GM23338 (cell line): Measurements from ENCODE around the gene ARL13A.

ENCODE experiments used
- CREB1 ChIP-seq: fragments of 250-450 bp; sonication (Bioruptor Pico); IDR thresholded peaks from 2 replicates; pipeline ENCODE4 v1.5.0; 2020; ENCODE audit warnings: low read depth, mild to moderate bottlenecking, moderate library complexity
- CTCF ChIP-seq, 2 experiments: fragments of 200-600 bp in 1 of 2; sonication (generic) in 1 of 2; conservative IDR thresholded peaks; 2 replicates each; pipeline versions ENCODE4 v1.5.1 to v1.6.1; 2016 to 2017; ENCODE audit warnings: antibody characterized with exemption in 2 of 2, low read depth in 2 of 2, mild to moderate bottlenecking in 2 of 2, moderate library complexity in 1 of 2
- ETS1 ChIP-seq: IDR thresholded peaks from 2 replicates; pipeline ENCODE4 v1.6.1; 2016; ENCODE audit warnings: antibody characterized with exemption
- EZH2 ChIP-seq: fragments of 200-600 bp; sonication (generic); IDR thresholded peaks from one replicate; pipeline ENCODE4 v1.8.0; 2017; ENCODE audit warnings: antibody characterized with exemption, mild to moderate bottlenecking, low read depth; ENCODE audit not compliant: unreplicated experiment
- EZH2phosphoT487 ChIP-seq: fragments of 200-600 bp; sonication (generic); IDR thresholded peaks from one replicate; pipeline ENCODE4 v1.8.1; 2018; ENCODE audit warnings: antibody characterized with exemption; ENCODE audit not compliant: unreplicated experiment
- JUNB ChIP-seq: IDR thresholded peaks from one replicate; pipeline ENCODE4 v1.6.1; 2016; ENCODE audit warnings: antibody characterized with exemption; ENCODE audit not compliant: unreplicated experiment
- NANOG ChIP-seq: IDR thresholded peaks from 2 replicates; pipeline ENCODE4 v1.6.1; 2016; ENCODE audit warnings: antibody characterized with exemption, borderline replicate concordance
- POLR2AphosphoS5 ChIP-seq: IDR thresholded peaks from 2 replicates; pipeline ENCODE4 v1.6.1; 2016; ENCODE audit warnings: antibody characterized with exemption, low read depth
- STAT1 ChIP-seq: IDR thresholded peaks from one replicate; pipeline ENCODE4 v1.6.1; 2016; ENCODE audit warnings: antibody characterized with exemption; ENCODE audit not compliant: unreplicated experiment
- ZNF114 ChIP-seq: fragments of 250-450 bp; sonication (Bioruptor Pico); IDR thresholded peaks from 2 replicates; pipeline ENCODE4 v1.5.0; 2020; ENCODE audit warnings: mild to moderate bottlenecking, moderate library complexity
- ZNF331 ChIP-seq: fragments of 250-450 bp; sonication (Bioruptor Pico); IDR thresholded peaks from 2 replicates; pipeline ENCODE4 v1.5.0; 2020; ENCODE audit warnings: low read depth, mild to moderate bottlenecking, moderate library complexity
- TF ChIP-seq, protein P1 (sequence below): IDR thresholded peaks from one replicate; pipeline ENCODE4 v1.6.1; 2018; ENCODE audit warnings: antibody characterized with exemption; ENCODE audit not compliant: unreplicated experiment

DNA sequence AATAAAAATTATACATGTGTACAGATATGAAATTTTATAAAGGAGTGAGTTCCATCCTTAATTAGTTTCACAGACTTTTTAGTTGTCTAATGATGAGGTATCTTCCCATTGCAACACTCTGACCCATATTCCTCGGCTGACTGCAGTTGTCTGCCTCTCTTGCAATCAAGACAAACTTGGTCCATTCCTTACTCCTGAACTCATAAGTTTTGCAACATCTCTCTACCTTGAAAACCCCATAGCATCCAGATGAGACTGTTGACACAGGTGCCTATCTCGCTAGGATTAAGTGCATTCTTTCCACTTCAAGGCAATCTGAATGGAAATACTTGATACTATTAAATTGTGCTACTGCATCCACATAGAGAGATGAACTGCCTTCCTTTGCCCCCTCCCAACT lies 43.1 kb upstream of the ARL13A start:
- TF ChIP-seq CTCF (conservative IDR thresholded peaks at IDR 0.05; ENCODE audit: low read depth in 2 of 2) (no peak), POLR2AphosphoS5 (no peak), EZH2phosphoT487 (no peak), EZH2 (no peak), CREB1 (CRISPR knock-in tag) (no peak), NANOG (no peak), JUNB (no peak), ZNF114 (no peak), ETS1 (no peak), STAT1 (no peak), ZNF331 (CRISPR knock-in tag) (no peak)
- TF ChIP-seq, protein P1, sequence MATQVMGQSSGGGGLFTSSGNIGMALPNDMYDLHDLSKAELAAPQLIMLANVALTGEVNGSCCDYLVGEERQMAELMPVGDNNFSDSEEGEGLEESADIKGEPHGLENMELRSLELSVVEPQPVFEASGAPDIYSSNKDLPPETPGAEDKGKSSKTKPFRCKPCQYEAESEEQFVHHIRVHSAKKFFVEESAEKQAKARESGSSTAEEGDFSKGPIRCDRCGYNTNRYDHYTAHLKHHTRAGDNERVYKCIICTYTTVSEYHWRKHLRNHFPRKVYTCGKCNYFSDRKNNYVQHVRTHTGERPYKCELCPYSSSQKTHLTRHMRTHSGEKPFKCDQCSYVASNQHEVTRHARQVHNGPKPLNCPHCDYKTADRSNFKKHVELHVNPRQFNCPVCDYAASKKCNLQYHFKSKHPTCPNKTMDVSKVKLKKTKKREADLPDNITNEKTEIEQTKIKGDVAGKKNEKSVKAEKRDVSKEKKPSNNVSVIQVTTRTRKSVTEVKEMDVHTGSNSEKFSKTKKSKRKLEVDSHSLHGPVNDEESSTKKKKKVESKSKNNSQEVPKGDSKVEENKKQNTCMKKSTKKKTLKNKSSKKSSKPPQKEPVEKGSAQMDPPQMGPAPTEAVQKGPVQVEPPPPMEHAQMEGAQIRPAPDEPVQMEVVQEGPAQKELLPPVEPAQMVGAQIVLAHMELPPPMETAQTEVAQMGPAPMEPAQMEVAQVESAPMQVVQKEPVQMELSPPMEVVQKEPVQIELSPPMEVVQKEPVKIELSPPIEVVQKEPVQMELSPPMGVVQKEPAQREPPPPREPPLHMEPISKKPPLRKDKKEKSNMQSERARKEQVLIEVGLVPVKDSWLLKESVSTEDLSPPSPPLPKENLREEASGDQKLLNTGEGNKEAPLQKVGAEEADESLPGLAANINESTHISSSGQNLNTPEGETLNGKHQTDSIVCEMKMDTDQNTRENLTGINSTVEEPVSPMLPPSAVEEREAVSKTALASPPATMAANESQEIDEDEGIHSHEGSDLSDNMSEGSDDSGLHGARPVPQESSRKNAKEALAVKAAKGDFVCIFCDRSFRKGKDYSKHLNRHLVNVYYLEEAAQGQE = no peak
